HCT116 (cell line): Measurements from ENCODE around the gene MYH1. TPM values are rescaled to one million over a fixed set of nuclear protein-coding genes. Genes with fewer than 3 reads are reported as not detected.

Experiments
- ATAC-seq: fragments of 200-7000 bp; cut with Tn5 transposase; 2 replicates; pipeline ENCODE4 v1.9.1; 2020; ENCODE audit warnings: mild to moderate bottlenecking, moderate library complexity
- BruUV-seq: library from RNA; stranded (reverse); fragments of 400-500 nt; replicated peaks from 2 replicates; lab custom pipeline; 2021; lab: Mats Ljungman, UMichigan
- CTCF ChIA-PET: fragments of 300-600 bp; sonication (Branson Sonifier 250); formaldehyde crosslinking; loops from one replicate; lab custom pipeline; 2021; ENCODE audit warnings: antibody characterized with exemption; lab: Charles Lee
- POLR2A ChIA-PET: fragments of 300-600, 350-600 bp; sonication (Branson Sonifier 250); formaldehyde crosslinking; loops from one replicate; lab custom pipeline; 2021; ENCODE audit warnings: antibody characterized with exemption; lab: Charles Lee
- RAD21 ChIA-PET, 2 experiments: fragments of 300-600 bp; sonication (Branson Sonifier 250); formaldehyde crosslinking; loops; one replicate each; lab custom pipeline; 2023; ENCODE audit warnings: low total read pairs in 2 of 2; ENCODE audit not compliant: uncharacterized antibody in 2 of 2, unreplicated experiment in 2 of 2, low non-redundant PET in 1 of 2; lab: Charles Lee
- DNase-seq: peaks from one replicate; pipeline ENCODE4 v3.0.0-alpha.2; 2010; ENCODE audit warnings: low read depth, low spot score
- H2AFZ ChIP-seq: fragments of 200-600 bp; shearing (Covaris generic), sonication (generic); 2 replicates; pipeline ENCODE4 v1.6.1; 2017; ENCODE audit warnings: low read depth, mixed run types, mixed read lengths, antibody characterized with exemption, low read length; ENCODE audit not compliant: poor library complexity, severe bottlenecking
- H3K27ac ChIP-seq: 2 replicates; pipeline ENCODE4 v1.5.1; 2012; ENCODE audit warnings: low read depth, low read length
- H3K27me3 ChIP-seq: fragments of 200-600 bp; sonication (generic); 2 replicates; pipeline ENCODE4 v1.6.1; 2016; ENCODE audit warnings: mixed run types, low read length, mixed read lengths; ENCODE audit not compliant: insufficient read depth
- H3K36me3 ChIP-seq, 2 experiments: fragments of 200-500 bp in 1 of 2; fragments of 200-600 bp in 1 of 2; sonication (Bioruptor generic) in 1 of 2; sonication (generic) in 1 of 2; 2 replicates each; pipeline versions ENCODE4 v1.5.1 to v1.6.1; 2014 to 2016; ENCODE audit warnings: low read length in 2 of 2, inconsistent platforms in 1 of 2, mixed read lengths in 1 of 2, mixed run types in 1 of 2; ENCODE audit not compliant: insufficient read depth in 2 of 2, control insufficient read depth in 1 of 2
- H3K4me1 ChIP-seq, 2 experiments: fragments of 200-600 bp in 1 of 2; sonication (generic) in 1 of 2; 2 replicates each; pipeline versions ENCODE4 v1.5.1 to v1.6.1; 2012 to 2017; ENCODE audit warnings: low read length in 2 of 2, inconsistent platforms in 1 of 2, mild to moderate bottlenecking in 1 of 2, mixed read lengths in 1 of 2, mixed run types in 1 of 2, moderate library complexity in 1 of 2; ENCODE audit not compliant: insufficient read depth in 2 of 2, control insufficient read depth in 1 of 2
- H3K4me2 ChIP-seq: fragments of 200-600 bp; sonication (generic); 2 replicates; pipeline ENCODE4 v1.6.1; 2017; ENCODE audit warnings: mixed run types, low read length, mixed read lengths
- H3K4me3 ChIP-seq, 2 experiments: fragments of 200-600 bp in 1 of 2; sonication (generic) in 1 of 2; replicated peaks in 1 of 2; 2 replicates each; pipeline ENCODE4 v1.5.1; 2011 to 2016; ENCODE audit warnings: low read length in 2 of 2, control low read depth in 1 of 2, low read depth in 1 of 2, mild to moderate bottlenecking in 1 of 2, mixed read lengths in 1 of 2, mixed run types in 1 of 2
- H3K79me2 ChIP-seq: fragments of 200-600 bp; sonication (generic); 2 replicates; pipeline ENCODE4 v1.6.1; 2017; ENCODE audit warnings: mild to moderate bottlenecking, mixed run types, low read length, moderate library complexity, mixed read lengths; ENCODE audit not compliant: insufficient read depth
- H3K9ac ChIP-seq: fragments of 200-600 bp; sonication (generic); 2 replicates; pipeline ENCODE4 v1.6.1; 2016; ENCODE audit warnings: low read length, mixed read lengths
- H3K9me2 ChIP-seq: fragments of 200-600 bp; sonication (generic), shearing (Covaris generic); 2 replicates; pipeline ENCODE4 v1.6.1; 2017; ENCODE audit warnings: mixed run types, mild to moderate bottlenecking, moderate library complexity; ENCODE audit not compliant: insufficient read depth
- H3K9me3 ChIP-seq, 2 experiments: fragments of 200-500 bp in 1 of 2; fragments of 200-600 bp in 1 of 2; sonication (Bioruptor generic) in 1 of 2; sonication (generic) in 1 of 2; 2 replicates each; pipeline ENCODE4 v1.6.1; 2014 to 2017; ENCODE audit warnings: low read length in 2 of 2, mixed read lengths in 2 of 2, inconsistent platforms in 1 of 2, low read depth in 1 of 2, mild to moderate bottlenecking in 1 of 2, mixed run types in 1 of 2, moderate library complexity in 1 of 2; ENCODE audit not compliant: control insufficient read depth in 1 of 2, insufficient read depth in 1 of 2
- H4K20me1 ChIP-seq: fragments of 200-600 bp; sonication (generic), shearing (Covaris generic); 2 replicates; pipeline ENCODE4 v1.6.1; 2017; ENCODE audit warnings: mixed run types, mild to moderate bottlenecking, moderate library complexity; ENCODE audit not compliant: insufficient read depth
- ATF3 ChIP-seq: IDR thresholded peaks from 2 replicates; pipeline ENCODE4 v1.6.1; 2012
- CBX3 ChIP-seq: IDR thresholded peaks from 2 replicates; pipeline ENCODE4 v1.6.1; 2012; ENCODE audit warnings: low read depth
- CEBPB ChIP-seq: IDR thresholded peaks from 2 replicates; pipeline ENCODE4 v1.6.1; 2012; ENCODE audit warnings: low read depth
- CTCF ChIP-seq, 3 experiments: fragments of 200-600 bp in 1 of 3; sonication (generic) in 1 of 3; IDR thresholded peaks in 2 of 3; conservative IDR thresholded peaks in 1 of 3; 2 replicates each; pipeline ENCODE4 v1.5.1; 2012 to 2017; ENCODE audit warnings: low read depth in 2 of 3, low read length in 2 of 3, antibody characterized with exemption in 1 of 3, borderline replicate concordance in 1 of 3, control low read depth in 1 of 3, mild to moderate bottlenecking in 1 of 3, mixed read lengths in 1 of 3, mixed run types in 1 of 3, moderate library complexity in 1 of 3; ENCODE audit not compliant: insufficient read depth in 1 of 3
- EZH2 ChIP-seq: fragments of 200-600 bp; sonication (generic); IDR thresholded peaks from 2 replicates; pipeline ENCODE4 v1.6.1; 2017; ENCODE audit warnings: antibody characterized with exemption, mixed run types
- EZH2phosphoT487 ChIP-seq: fragments of 200-600 bp; IDR thresholded peaks from 2 replicates; pipeline ENCODE4 v1.6.1; 2018; ENCODE audit warnings: antibody characterized with exemption, borderline replicate concordance
- JUND ChIP-seq: IDR thresholded peaks from 2 replicates; pipeline ENCODE4 v1.6.1; 2012
- MAX ChIP-seq: IDR thresholded peaks from 2 replicates; pipeline ENCODE4 v1.6.1; 2012
- POLR2A ChIP-seq: IDR thresholded peaks from 2 replicates; pipeline ENCODE4 v1.7.0; 2011; ENCODE audit warnings: borderline replicate concordance; ENCODE audit not compliant: insufficient read depth, insufficient read length; ENCODE audit errors: extremely low read depth
- SIN3A ChIP-seq: IDR thresholded peaks from 2 replicates; pipeline ENCODE4 v1.6.1; 2012; ENCODE audit warnings: low read depth
- TCF7L2 ChIP-seq: IDR thresholded peaks from 2 replicates; pipeline ENCODE4 v1.7.0; 2011; ENCODE audit warnings: borderline replicate concordance, inconsistent platforms; ENCODE audit not compliant: insufficient read depth, insufficient read length; ENCODE audit errors: extremely low read depth
- intact Hi-C: fragments of 100-400 bp; cut with micrococcal nuclease; formaldehyde crosslinking; loops from 2 replicates; pipeline ENCODE4 v1.10.0; 2022
- total RNA-seq: library from RNA; stranded (reverse); gene quantifications from one replicate; pipeline ENCODE4 v1.2.1, GENCODE V29; 2021; ENCODE audit not compliant: unreplicated experiment

Gene MYH1
- total RNA-seq, 1 experiment from 2014 or later: not detected

- H3K27me3 ChIP-seq: peaks cover 44% of the 10 kb centered on the region
- ATAC-seq: no peak
- H3K79me2 ChIP-seq: no peaks in the 10 kb centered on the region
- no TSS peak for BruUV-seq
- CTCF ChIA-PET: no interaction called here
- intact Hi-C loops: loop anchor here (5.0 kb wide), 1 partner anchor 51 kb away; no protein-coding TSS in a partner anchor
- POLR2A ChIA-PET: no interaction called here
- no peaks in the 10 kb centered on the region for H3K36me3 ChIP-seq
- no peak overlapping the region for H3K4me3 ChIP-seq
- H3K4me1 ChIP-seq: no peaks in the 10 kb centered on the region
- no peak overlapping the region for H2AFZ ChIP-seq
- RAD21 ChIA-PET: no interaction called here
- no peaks in the 10 kb centered on the region for H3K9me3 ChIP-seq
- H3K27ac ChIP-seq: no peak overlapping the region
- no peak overlapping the region for H3K4me2 ChIP-seq
- H3K9ac ChIP-seq: no peak overlapping the region
- TF ChIP-seq JUND (no peak), CBX3 (no peak), POLR2A (no peak), MAX (no peak), EZH2 (no peak)
- TF ChIP-seq, all 23 proteins: peak for 0
- Histone ChIP-seq H3K9me2 (no peaks in the 10 kb centered on the region), H4K20me1 (no peaks in the 10 kb centered on the region)
- no peak for DNase-seq
Measured at GRCh38 chr17:10458701-10459100, 59.6 kb downstream of the MYH1 start.

GRCh38 chr17:10457952-10458351 lies 60.4 kb downstream of the MYH1 start:
- ChIA-PET CTCF (no interaction called here), RAD21 (no interaction called here), POLR2A (no interaction called here)
- Histone ChIP-seq H3K27me3 (peaks cover 45% of the 10 kb centered on the region), H3K4me1 (no peaks in the 10 kb centered on the region), H3K4me2 (no peak overlapping the region), H3K4me3 (no peak overlapping the region), H3K9me3 (no peaks in the 10 kb centered on the region), H3K9me2 (no peaks in the 10 kb centered on the region), H2AFZ (no peak overlapping the region), H3K9ac (no peak overlapping the region), H3K27ac (no peak overlapping the region), H3K36me3 (no peaks in the 10 kb centered on the region), H4K20me1 (no peaks in the 10 kb centered on the region), H3K79me2 (no peaks in the 10 kb centered on the region)
- no TSS peak for BruUV-seq
- no peak for ATAC-seq
- intact Hi-C loops: loop anchor here (5.0 kb wide), 1 partner anchor 51 kb away; no protein-coding TSS in a partner anchor
- no peak for DNase-seq
- TF ChIP-seq POLR2A (no peak), EZH2phosphoT487 (no peak), ATF3 (no peak), TCF7L2 (no peak), CBX3 (no peak), SIN3A (no peak), CEBPB (no peak), CTCF (IDR thresholded peaks at IDR 0.05 in 2 of 3, conservative IDR thresholded peaks at IDR 0.05 in 1 of 3; ENCODE audit: borderline replicate concordance in 1 of 3, insufficient read depth in 1 of 3, low read depth in 2 of 3, low read length in 2 of 3) (no peak)
